H1 (cell line): ENCODE data around the gene ADNP. TPM values are rescaled to one million over a fixed set of nuclear protein-coding genes. Genes with fewer than 3 reads are reported as not detected.

Source experiments
- CTCF ChIA-PET: fragments of 300-600 bp; sonication (Branson Sonifier 250); formaldehyde crosslinking; loops from one replicate; lab custom pipeline; 2021; ENCODE audit not compliant: partially characterized antibody; lab: Charles Lee
- POLR2A ChIA-PET: fragments of 300-600 bp; sonication (Branson Sonifier 250); formaldehyde crosslinking; loops from one replicate; lab custom pipeline; 2021; ENCODE audit warnings: inconsistent platforms; ENCODE audit not compliant: partially characterized antibody; lab: Charles Lee
- DNase-seq, 2 experiments: peaks; one replicate each; pipeline versions ENCODE4 v3.0.0 to v3.0.0-alpha.2; 2010 to 2022; ENCODE audit warnings: low spot score in 2 of 2, low read depth in 1 of 2, mixed read lengths in 1 of 2
- FAIRE-seq: peaks from 2 replicates; lab custom pipeline; 2011; peaks lifted over from hg19 to GRCh38; lab: Jason Lieb, UNC
- H2AFZ ChIP-seq: 2 replicates; pipeline ENCODE4 v1.8.1; 2012; ENCODE audit warnings: low read length, inconsistent platforms
- H2AK5ac ChIP-seq: 2 replicates; pipeline ENCODE4 v1.6.1; 2013; ENCODE audit warnings: low read depth, low read length
- H2BK120ac ChIP-seq: replicated peaks from 2 replicates; pipeline ENCODE3; 2013; ENCODE audit warnings: low read depth, low read length, inconsistent platforms
- H2BK12ac ChIP-seq: 2 replicates; pipeline ENCODE4 v1.6.1; 2013; ENCODE audit warnings: low read depth, low read length
- H2BK15ac ChIP-seq: 2 replicates; pipeline ENCODE4 v1.6.1; 2013; ENCODE audit warnings: low read length
- H2BK20ac ChIP-seq: 2 replicates; pipeline ENCODE4 v1.6.1; 2013; ENCODE audit warnings: low read length
- H2BK5ac ChIP-seq: 2 replicates; pipeline ENCODE4 v1.6.1; 2013; ENCODE audit warnings: low read depth, low read length
- H3K14ac ChIP-seq: 2 replicates; pipeline ENCODE4 v1.6.1; 2013; ENCODE audit warnings: inconsistent platforms; ENCODE audit not compliant: insufficient read length
- H3K18ac ChIP-seq: 2 replicates; pipeline ENCODE4 v1.6.1; 2013; ENCODE audit warnings: low read length; ENCODE audit errors: extremely low read depth
- H3K23ac ChIP-seq: 2 replicates; pipeline ENCODE4 v1.6.1; 2013; ENCODE audit warnings: inconsistent platforms; ENCODE audit not compliant: insufficient read length
- H3K23me2 ChIP-seq: 2 replicates; pipeline ENCODE4 v1.6.1; 2013; ENCODE audit warnings: low read depth, low read length
- H3K27ac ChIP-seq: 2 replicates; pipeline ENCODE4 v1.6.1; 2011; ENCODE audit warnings: low read depth, low read length, inconsistent platforms
- H3K27me3 ChIP-seq, 4 experiments: replicated peaks in 1 of 4; 1 replicate in 1 of 4; 2 replicates in 3 of 4; pipeline versions ENCODE4 v1.6.1 to v1.8.1; 2011 to 2013; ENCODE audit warnings: low read length in 3 of 4, mild to moderate bottlenecking in 3 of 4, inconsistent platforms in 2 of 4, mixed read lengths in 2 of 4, moderate library complexity in 1 of 4; ENCODE audit not compliant: control insufficient read depth in 3 of 4, insufficient read depth in 3 of 4; ENCODE audit errors: extremely low read depth in 1 of 4
- H3K36me3 ChIP-seq, 4 experiments: 2 replicates each; pipeline versions ENCODE4 v1.6.1 to v1.8.1; 2011 to 2013; ENCODE audit warnings: mild to moderate bottlenecking in 4 of 4, low read length in 3 of 4, moderate library complexity in 2 of 4, control low read depth in 1 of 4, inconsistent platforms in 1 of 4; ENCODE audit not compliant: insufficient read depth in 4 of 4, control insufficient read depth in 2 of 4
- H3K4ac ChIP-seq: replicated peaks from 2 replicates; pipeline ENCODE3; 2013; ENCODE audit warnings: low read length, low read depth, mixed read lengths, inconsistent platforms; ENCODE audit not compliant: insufficient read length
- H3K4me1 ChIP-seq, 4 experiments: replicated peaks in 1 of 4; 1 replicate in 1 of 4; 2 replicates in 3 of 4; pipeline versions ENCODE4 v1.6.1 to v1.8.1; 2011 to 2013; ENCODE audit warnings: low read length in 3 of 4, inconsistent platforms in 2 of 4, mixed read lengths in 1 of 4; ENCODE audit not compliant: insufficient read depth in 4 of 4, control insufficient read depth in 3 of 4
- H3K4me2 ChIP-seq, 2 experiments: 2 replicates each; pipeline versions ENCODE4 v1.6.1 to v1.8.1; 2011 to 2013; ENCODE audit warnings: low read depth in 2 of 2, low read length in 2 of 2, control low read depth in 1 of 2, inconsistent platforms in 1 of 2, mild to moderate bottlenecking in 1 of 2; ENCODE audit not compliant: insufficient read depth in 1 of 2
- H3K4me3 ChIP-seq, 4 experiments: fragments of 200-600, 300-600 bp in 1 of 4; sonication (generic), shearing (Covaris generic), sonication (Bioruptor Twin) in 1 of 4; 2 replicates each; pipeline versions ENCODE4 v1.5.1 to v1.8.1; 2011 to 2016; ENCODE audit warnings: low read length in 4 of 4, low read depth in 3 of 4, control low read depth in 2 of 4, inconsistent platforms in 2 of 4, mild to moderate bottlenecking in 2 of 4, mixed read lengths in 1 of 4, moderate library complexity in 1 of 4; ENCODE audit not compliant: insufficient read depth in 2 of 4; ENCODE audit errors: extremely low read depth in 1 of 4
- H3K56ac ChIP-seq: replicated peaks from 2 replicates; pipeline ENCODE3; 2013; ENCODE audit warnings: low read depth, mild to moderate bottlenecking, mixed read lengths, low read length, inconsistent platforms; ENCODE audit not compliant: insufficient read length
- H3K79me1 ChIP-seq: 2 replicates; pipeline ENCODE4 v1.6.1; 2013; ENCODE audit warnings: low read depth, low read length, control low read depth
- H3K79me2 ChIP-seq, 2 experiments: 2 replicates each; pipeline versions ENCODE4 v1.6.1 to v1.8.1; 2012 to 2013; ENCODE audit warnings: low read length in 2 of 2, mild to moderate bottlenecking in 2 of 2, inconsistent platforms in 1 of 2; ENCODE audit not compliant: insufficient read depth in 2 of 2, control insufficient read depth in 1 of 2
- H3K9ac ChIP-seq, 4 experiments: replicated peaks in 1 of 4; 1 replicate in 1 of 4; 2 replicates in 3 of 4; pipeline versions ENCODE4 v1.6.1 to v1.8.1; 2011 to 2013; ENCODE audit warnings: low read depth in 3 of 4, low read length in 3 of 4, control low read depth in 2 of 4, mild to moderate bottlenecking in 2 of 4, moderate library complexity in 2 of 4, inconsistent platforms in 1 of 4; ENCODE audit errors: extremely low read depth in 1 of 4
- H3K9me3 ChIP-seq, 2 experiments: 2 replicates each; pipeline versions ENCODE4 v1.6.1 to v1.8.1; 2012 to 2013; ENCODE audit warnings: mild to moderate bottlenecking in 2 of 2, moderate library complexity in 2 of 2, control low read depth in 1 of 2, inconsistent platforms in 1 of 2, low read depth in 1 of 2, low read length in 1 of 2, mixed read lengths in 1 of 2; ENCODE audit not compliant: insufficient read depth in 2 of 2
- H4K20me1 ChIP-seq, 2 experiments: replicated peaks in 1 of 2; 2 replicates each; pipeline versions ENCODE3 to v1.8.1; 2011 to 2013; ENCODE audit warnings: inconsistent platforms in 2 of 2, low read length in 2 of 2, mild to moderate bottlenecking in 1 of 2; ENCODE audit not compliant: insufficient read depth in 2 of 2, control insufficient read depth in 1 of 2
- H4K5ac ChIP-seq: 2 replicates; pipeline ENCODE4 v1.6.1; 2013; ENCODE audit warnings: low read length, low read depth, mixed read lengths, inconsistent platforms; ENCODE audit not compliant: insufficient read length
- H4K8ac ChIP-seq: 2 replicates; pipeline ENCODE4 v1.8.0; 2013; ENCODE audit warnings: mild to moderate bottlenecking, moderate library complexity, low read length, inconsistent platforms; ENCODE audit not compliant: insufficient read depth; ENCODE audit errors: extremely low read depth
- H4K91ac ChIP-seq: replicated peaks from 2 replicates; pipeline ENCODE3; 2013; ENCODE audit warnings: low read length, mixed read lengths, inconsistent platforms; ENCODE audit not compliant: insufficient read length
- ATF2 ChIP-seq: IDR thresholded peaks from 2 replicates; pipeline ENCODE4 v1.6.1; 2012; ENCODE audit warnings: low read length, inconsistent platforms
- BCL11A ChIP-seq, 2 experiments: IDR thresholded peaks; one replicate each; pipeline ENCODE4 v1.6.1; 2011; ENCODE audit warnings: low read depth in 2 of 2, low read length in 2 of 2, mild to moderate bottlenecking in 2 of 2
- CBX5 ChIP-seq: fragments of 300-800, 300-1000 bp; sonication (generic); IDR thresholded peaks from 2 replicates; pipeline ENCODE4 v1.7.1; 2016; ENCODE audit warnings: antibody characterized with exemption, low read length, low read depth
- CEBPB ChIP-seq: IDR thresholded peaks from 2 replicates; pipeline ENCODE4 v1.6.1; 2012; ENCODE audit warnings: low read depth, low read length
- PHF8 ChIP-seq: fragments of 200-600 bp; sonication (generic); conservative IDR thresholded peaks from 2 replicates; pipeline ENCODE4 v1.7.1; 2012; ENCODE audit warnings: low read depth, mild to moderate bottlenecking, inconsistent platforms, low read length, moderate library complexity
- RAD21 ChIP-seq, 2 experiments: IDR thresholded peaks in 1 of 2; conservative IDR thresholded peaks in 1 of 2; 2 replicates each; pipeline ENCODE4 v1.6.1; 2011; ENCODE audit warnings: low read depth in 2 of 2, low read length in 2 of 2, improper control_type of control experiment in 1 of 2, inconsistent platforms in 1 of 2, mild to moderate bottlenecking in 1 of 2, moderate library complexity in 1 of 2
- SP1 ChIP-seq: IDR thresholded peaks from 2 replicates; pipeline ENCODE4 v1.6.1; 2011; ENCODE audit warnings: low read depth, low read length
- SP4 ChIP-seq: IDR thresholded peaks from 2 replicates; pipeline ENCODE4 v1.6.1; 2012; ENCODE audit warnings: low read length, inconsistent platforms
- SRF ChIP-seq: IDR thresholded peaks from 2 replicates; pipeline ENCODE4 v1.6.1; 2011; ENCODE audit warnings: mild to moderate bottlenecking, low read depth, low read length, moderate library complexity
- WGBS, 2 experiments: shearing (Covaris generic) in 1 of 2; methylation state at CpG; one replicate each; pipeline versions ENCODE4 v1.1.6 to v1.1.7; 2013 to 2015; ENCODE audit warnings: low lambda C conversion rate in 2 of 2, mixed read lengths in 2 of 2, inconsistent platforms in 1 of 2, low coverage in 1 of 2, missing lambda C conversion rate in 1 of 2; ENCODE audit not compliant: insufficient replicate concordance in 2 of 2, insufficient coverage in 1 of 2, insufficient read length in 1 of 2; ENCODE audit errors: extremely low coverage in 1 of 2, missing lambda C conversion rate in 1 of 2; 5-methylcytosine and 5-hydroxymethylcytosine counted together
- polyA plus RNA-seq, 7 experiments: library from polyadenylated mRNA; depleted of rRNA in 3 of 7; stranded (reverse) in 5 of 7; unstranded in 2 of 7; fragments of >200 nt in 5 of 7; fragments of 200-250 nt in 2 of 7; gene quantifications; 1 replicate in 5 of 7; 2 replicates in 1 of 7; 4 replicates in 1 of 7; pipeline versions ENCODE4 v1.2.1 to v1.2.3, GENCODE V29; 2011 to 2013; ENCODE audit warnings: missing spikeins in 2 of 7, mixed read lengths in 2 of 7
- total RNA-seq: library from RNA; stranded (reverse); fragmentation: NEBNext Ultra II Directional; extraction: Animal tissue kit (Norgen Biotek cat#: 25700); gene quantifications from 2 replicates; pipeline ENCODE4 v1.2.1, GENCODE V29; 2021
- TF ChIP-seq, protein P1 (sequence below): IDR thresholded peaks from 2 replicates; pipeline ENCODE4 v1.6.1; 2012; ENCODE audit warnings: inconsistent platforms

The ADNP gene
- total and polyA plus RNA-seq, 2 of the 8 experiments (the other 6 are each of a cell fraction or from before 2014, with no cell fraction given), result 31.6 to 123 TPM

- POLR2A ChIA-PET, result interaction anchor here (1.0 to 1.2 kb wide), 3 partner anchors 10 to 20 kb away, joined by 3 to 6 read pairs (median 5); partner anchors contain the start of genes DPM1 and MOCS3
- Histone ChIP-seq H3K4me2 (no peak overlapping the region), H2BK12ac (no peak overlapping the region), H3K9me3 (no peaks in the 10 kb centered on the region), H4K20me1 (peaks cover 0 to 2% of the 10 kb centered on the region in 2 experiments), H3K27me3 (no peaks in the 10 kb centered on the region), H3K79me2 (peaks cover 0 to 20% of the 10 kb centered on the region in 2 experiments; a peak in 2 of 4 replicates), H3K18ac (no peak overlapping the region), H3K14ac (no peak overlapping the region), H3K36me3 (peaks cover 21 to 75% (median 52%) of the 10 kb centered on the region in 4 experiments), H3K23me2 (no peaks in the 10 kb centered on the region), H2BK120ac (no peak overlapping the region), H2BK20ac (no peak overlapping the region), H3K4me1 (no peaks in the 10 kb centered on the region), H3K56ac (no peak overlapping the region), H3K23ac (no peak overlapping the region), H3K79me1 (no peaks in the 10 kb centered on the region), H4K5ac (no peak overlapping the region), H2AFZ (no peak overlapping the region), H3K9ac (no peak overlapping the region), H2BK5ac (no peak overlapping the region), H3K27ac (no peak overlapping the region), H2BK15ac (no peak overlapping the region), H4K91ac (no peak overlapping the region), H4K8ac (no peak overlapping the region), H3K4ac (no peak overlapping the region), H2AK5ac (no peak overlapping the region), H3K4me3 (no peak overlapping the region)
- FAIRE-seq (no peak), DNase-seq (no peak)
- CTCF ChIA-PET, result no interaction called here
- 82% methylated on average over 4 of the region's 4 CpGs; no CpG with 5 or more reads in 1 of the 2 experiments for WGBS, 2 experiments
- TF ChIP-seq SP1 (no peak), PHF8 (no peak), CBX5 (no peak), RAD21 (IDR thresholded peaks at IDR 0.05 in 1 of 2, conservative IDR thresholded peaks at IDR 0.05 in 1 of 2; ENCODE audit: low read depth in 2 of 2, low read length in 2 of 2) (no peak), SRF (no peak), SP4 (no peak), ATF2 (no peak), CEBPB (no peak), BCL11A (IDR thresholded peaks at IDR 0.05; ENCODE audit: low read depth in 2 of 2, low read length in 2 of 2) (no peak)
- TF ChIP-seq, protein P1, sequence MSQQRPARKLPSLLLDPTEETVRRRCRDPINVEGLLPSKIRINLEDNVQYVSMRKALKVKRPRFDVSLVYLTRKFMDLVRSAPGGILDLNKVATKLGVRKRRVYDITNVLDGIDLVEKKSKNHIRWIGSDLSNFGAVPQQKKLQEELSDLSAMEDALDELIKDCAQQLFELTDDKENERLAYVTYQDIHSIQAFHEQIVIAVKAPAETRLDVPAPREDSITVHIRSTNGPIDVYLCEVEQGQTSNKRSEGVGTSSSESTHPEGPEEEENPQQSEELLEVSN, result no peak
Measured at GRCh38 chr20:50948132-50948785, 17.0 kb upstream of the ADNP start.
